ENCODE results near the gene CFAP157.
"Not testable (repeated sequence)": the region's sequence is repeated elsewhere in the genome, so short reads cannot be mapped to it uniquely, and the experiment has no call there.

The CFAP157 gene

GRCh38 chr9:127739614-127740330 lies 33.0 kb downstream of the CFAP157 start:
- DNase-seq, result no peak

- no peak for DNase-seq
Observed at GRCh38 chr9:127741831-127742434, 35.1 kb downstream of the CFAP157 start.

- DNase-seq, result no peak
Observed at GRCh38 chr9:127742435-127743088, 35.8 kb downstream of the CFAP157 start.

- DNase-seq, result no peak
Observed at GRCh38 chr9:127744398-127745110, 37.8 kb downstream of the CFAP157 start.

GRCh38 chr9:127746959-127747569 lies 40.3 kb downstream of the CFAP157 start:
- peak; percentile 38 to 50 for DNase-seq

GRCh38 chr9:127749090-127749787 lies 42.5 kb downstream of the CFAP157 start:
- no peak for DNase-seq

GRCh38 chr9:127751269-127752054 lies 44.7 kb downstream of the CFAP157 start:
- DNase-seq, result no peak

GRCh38 chr9:127753148-127753547 lies 46.4 kb downstream of the CFAP157 start:
- no peak for DNase-seq

GRCh38 chr9:127753622-127754021 lies 46.8 kb downstream of the CFAP157 start:
- DNase-seq, result no peak

GRCh38 chr9:127754099-127755060 lies 47.6 kb downstream of the CFAP157 start:
- no peak for DNase-seq

GRCh38 chr9:127755061-127756060 lies 48.6 kb downstream of the CFAP157 start:
- no peak for DNase-seq

GRCh38 chr9:127756233-127756632 lies 49.4 kb downstream of the CFAP157 start:
- no peak for DNase-seq

- not testable (repeated sequence) for DNase-seq
Observed at GRCh38 chr9:127756776-127757175, 50.0 kb downstream of the CFAP157 start.

GRCh38 chr9:127758843-127759242 lies 52.1 kb downstream of the CFAP157 start:
- no peak for DNase-seq

- no peak for DNase-seq
Observed at GRCh38 chr9:127761061-127761460, 54.3 kb downstream of the CFAP157 start.

GRCh38 chr9:127761491-127761956 lies 54.7 kb downstream of the CFAP157 start:
- DNase-seq, result no peak

- DNase-seq, result peak in 1 of 2 donors; percentile 21
Observed at GRCh38 chr9:127762111-127762676, 55.4 kb downstream of the CFAP157 start.

- DNase-seq, result peak; percentile 43 to 45
Observed at GRCh38 chr9:127763918-127764384, 57.2 kb downstream of the CFAP157 start.
